GM12865 (cell line): ENCODE results near the gene RAB35.

ENCODE experiments used
- DNase-seq: peaks from one replicate; pipeline ENCODE4 v3.0.0; 2010; ENCODE audit warnings: low read depth
- H3K4me3 ChIP-seq: 2 replicates; pipeline ENCODE4 v1.5.1; 2011; ENCODE audit warnings: mild to moderate bottlenecking, low read depth, low read length, control low read depth
- CTCF ChIP-seq: IDR thresholded peaks from 2 replicates; pipeline ENCODE4 v1.5.1; 2011; ENCODE audit warnings: low read length, control low read depth, low read depth, inconsistent platforms; ENCODE audit not compliant: insufficient read depth; ENCODE audit errors: missing control alignments

RAB35 gene

GRCh38 chr12:120136093-120136770 lies 19.7 kb upstream of the RAB35 start:
- no peak for TF ChIP-seq CTCF
- DNase-seq = no peak
- H3K4me3 ChIP-seq = no peak overlapping the region

GRCh38 chr12:120134307-120134980 lies 17.9 kb upstream of the RAB35 start:
- DNase-seq = no peak
- TF ChIP-seq CTCF = no peak

GRCh38 chr12:120132863-120133385 lies 16.4 kb upstream of the RAB35 start:
- H3K4me3 ChIP-seq = peak overlapping the region; percentile 12

More at GRCh38 chr12:120134307-120134980, 17.9 kb upstream of the RAB35 start:
- H3K4me3 ChIP-seq = no peak overlapping the region

GRCh38 chr12:120132054-120132836 lies 15.7 kb upstream of the RAB35 start:
- H3K4me3 ChIP-seq = no peak overlapping the region
- no peak for TF ChIP-seq CTCF
- no peak for DNase-seq

More at GRCh38 chr12:120132863-120133385, 16.4 kb upstream of the RAB35 start:
- DNase-seq = peak; percentile 92
- no peak for TF ChIP-seq CTCF

- no peak for TF ChIP-seq CTCF
- H3K4me3 ChIP-seq = no peak overlapping the region
- DNase-seq = no peak
Measured at GRCh38 chr12:120131116-120131515, 14.6 kb upstream of the RAB35 start.

GRCh38 chr12:120130011-120130410 lies 13.5 kb upstream of the RAB35 start:
- TF ChIP-seq CTCF = no peak
- no peak for DNase-seq
- H3K4me3 ChIP-seq = no peak overlapping the region
